Esophagus muscularis mucosa (tissue), 4 donors: Measurements from ENCODE around the gene CAMK2A. TPM values are rescaled to one million over a fixed set of nuclear protein-coding genes. Genes with fewer than 3 reads are reported as not detected.

Experiments
- DNase-seq: peaks from one replicate; pipeline ENCODE4 v3.0.0-alpha.2; 2017; ENCODE audit errors: extremely low spot score
- H3K27ac ChIP-seq, 4 donors: fragments of 200-600 bp; sonication (generic); replicated peaks in 1 of 4; 1 replicate in 3 of 4; 2 replicates in 1 of 4; pipeline ENCODE4 v1.5.1; 2016 to 2019; ENCODE audit warnings: mild to moderate bottlenecking in 1 of 4
- H3K27me3 ChIP-seq, 4 donors: fragments of 200-600 bp; sonication (generic); one replicate each; pipeline versions ENCODE4 v1.5.1 to v1.6.0; 2016 to 2019
- H3K36me3 ChIP-seq, 4 donors: fragments of 200-600 bp; sonication (generic); one replicate each; pipeline ENCODE4 v1.5.1; 2016 to 2019
- H3K4me1 ChIP-seq, 4 donors: fragments of 200-600 bp; sonication (generic); one replicate each; pipeline ENCODE4 v1.5.1; 2016 to 2019
- H3K4me3 ChIP-seq, 4 donors: fragments of 200-600 bp; sonication (generic); 1 replicate in 2 of 4; 2 replicates in 2 of 4; pipeline ENCODE4 v1.5.1; 2016 to 2019; ENCODE audit warnings: mild to moderate bottlenecking in 4 of 4, moderate library complexity in 1 of 4
- H3K9me3 ChIP-seq, 4 donors: fragments of 200-600 bp; sonication (generic); 1 replicate in 3 of 4; 2 replicates in 1 of 4; pipeline ENCODE4 v1.5.1; 2016 to 2019
- CTCF ChIP-seq, 3 experiments: fragments of 200-600 bp in 2 of 3; fragments of 450-650 bp in 1 of 3; sonication (generic) in 2 of 3; IDR thresholded peaks; one replicate each; pipeline ENCODE4 v1.5.1; 2017 to 2019; ENCODE audit warnings: antibody characterized with exemption in 3 of 3, mild to moderate bottlenecking in 2 of 3, moderate library complexity in 1 of 3
- EP300 ChIP-seq: sonication (generic); formaldehyde crosslinking; IDR thresholded peaks from one replicate; pipeline ENCODE4 v1.6.1; 2017; ENCODE audit warnings: antibody characterized with exemption
- POLR2A ChIP-seq: fragments of 450-650 bp; IDR thresholded peaks from one replicate; pipeline ENCODE4 v1.6.1; 2017; ENCODE audit warnings: antibody characterized with exemption, moderate library complexity, mild to moderate bottlenecking, low read depth
- POLR2AphosphoS5 ChIP-seq, 2 donors: sonication (generic); formaldehyde crosslinking; IDR thresholded peaks; one replicate each; pipeline ENCODE4 v1.6.1; 2017; ENCODE audit warnings: antibody characterized with exemption in 2 of 2
- WGBS: methylation state at CpG from one replicate; pipeline ENCODE4 v1.1.5; 2018; 5-methylcytosine and 5-hydroxymethylcytosine counted together
- intact Hi-C: fragments of 100-400 bp; cut with DNase I; formaldehyde crosslinking; loops from one replicate; pipeline ENCODE4 v1.15.1; 2023
- total RNA-seq, 4 donors: library from RNA; depleted of rRNA; stranded (reverse); fragments of >200 nt; gene quantifications; one replicate each; pipeline versions ENCODE4 v1.1.0 to v1.2.1, GENCODE V29; 2016

The CAMK2A gene
- total RNA-seq, 4 donors from 2014 or later: 2.5 to 8.0 (median 3.8) TPM

GRCh38 chr5:150295741-150296486 lies 6.3 kb upstream of the CAMK2A start:
- Histone ChIP-seq H3K27ac (peak overlapping the region in 2 of 4 donors; percentile 34 to 40), H3K36me3 (peaks cover 0 to 12% (median 4%) of the 10 kb centered on the region in 4 donors), H3K27me3 (peaks cover 0 to 6% (median 0%) of the 10 kb centered on the region in 4 donors), H3K4me1 (peaks cover 5 to 48% (median 42%) of the 10 kb centered on the region in 4 donors), H3K4me3 (no peak overlapping the region), H3K9me3 (no peaks in the 10 kb centered on the region)
- intact Hi-C loops: no loop called here
- DNase-seq: no peak
- whole genome bisulfite sequencing: 74% methylated on average over 17 of the region's 17 CpGs
- TF ChIP-seq POLR2A (no peak), EP300 (no peak), CTCF (IDR thresholded peaks at IDR 0.05) (no peak), POLR2AphosphoS5 (IDR thresholded peaks at IDR 0.05) (no peak)

- peak overlapping the region in 2 of 4 donors; percentile 34 to 40 for H3K27ac ChIP-seq
- no peak for TF ChIP-seq POLR2A
- TF ChIP-seq POLR2AphosphoS5 (IDR thresholded peaks at IDR 0.05): no peak
- TF ChIP-seq EP300: no peak
- TF ChIP-seq CTCF (IDR thresholded peaks at IDR 0.05): no peak
These were observed 5.6 kb upstream of the CAMK2A start for GRCh38 chr5:150295172-150295634.

GRCh38 chr5:150294551-150295071 lies 5.0 kb upstream of the CAMK2A start:
- peak overlapping the region in 1 of 4 donors; percentile 40 for H3K27ac ChIP-seq
- TF ChIP-seq POLR2A (no peak), CTCF (IDR thresholded peaks at IDR 0.05) (no peak), EP300 (no peak), POLR2AphosphoS5 (IDR thresholded peaks at IDR 0.05) (no peak)
- intact Hi-C loops: no loop called here

More at GRCh38 chr5:150295172-150295634, 5.6 kb upstream of the CAMK2A start:
- WGBS: 41% methylated on average over 10 of the region's 10 CpGs
- intact Hi-C loops: no loop called here
- DNase-seq: no peak
- H3K4me1 ChIP-seq: peaks cover 5 to 41% (median 35%) of the 10 kb centered on the region in 4 donors
- peaks cover 0 to 12% (median 4%) of the 10 kb centered on the region in 4 donors for H3K36me3 ChIP-seq
- H3K27me3 ChIP-seq: no peaks in the 10 kb centered on the region
- no peaks in the 10 kb centered on the region for H3K9me3 ChIP-seq
- H3K4me3 ChIP-seq: no peak overlapping the region

GRCh38 chr5:150293091-150293941 lies 3.7 kb upstream of the CAMK2A start:
- H3K27ac ChIP-seq: no peak overlapping the region
- no peak overlapping the region for H3K4me3 ChIP-seq
- WGBS: 77% methylated on average over 5 of the region's 19 CpGs
- no peaks in the 10 kb centered on the region for H3K27me3 ChIP-seq
- H3K4me1 ChIP-seq: peaks cover 5 to 24% (median 18%) of the 10 kb centered on the region in 4 donors
- H3K9me3 ChIP-seq: no peaks in the 10 kb centered on the region
- no peak for DNase-seq
- H3K36me3 ChIP-seq: peaks cover 0 to 12% (median 4%) of the 10 kb centered on the region in 4 donors
- intact Hi-C loops: no loop called here
- TF ChIP-seq POLR2A (no peak), EP300 (no peak), POLR2AphosphoS5 (IDR thresholded peaks at IDR 0.05) (no peak), CTCF (IDR thresholded peaks at IDR 0.05) (no peak)

More at GRCh38 chr5:150294551-150295071, 5.0 kb upstream of the CAMK2A start:
- DNase-seq: no peak
- peaks cover 0 to 12% (median 4%) of the 10 kb centered on the region in 4 donors for H3K36me3 ChIP-seq
- WGBS: 100% methylated on average over 6 of the region's 10 CpGs
- no peaks in the 10 kb centered on the region for H3K9me3 ChIP-seq
- peaks cover 5 to 35% (median 30%) of the 10 kb centered on the region in 4 donors for H3K4me1 ChIP-seq
- no peaks in the 10 kb centered on the region for H3K27me3 ChIP-seq
- H3K4me3 ChIP-seq: no peak overlapping the region
